Gastrocnemius medialis (tissue), 4 donors: Measurements from ENCODE around the gene SMURF1. TPM values are rescaled to one million over a fixed set of nuclear protein-coding genes. Genes with fewer than 3 reads are reported as not detected.
A peak's percentile ranks its signal among the peaks of the same experiment; 100 is the strongest.

Source experiments
- ATAC-seq, 2 donors: fragments of 150-250 bp; one replicate each; pipeline ENCODE4 v1.9.1; 2016
- DNase-seq, 2 donors: peaks; one replicate each; pipeline ENCODE4 v3.0.0-alpha.2; 2019
- H3K27ac ChIP-seq, 4 donors: fragments of 200-600 bp; sonication (generic); 1 replicate in 1 of 4; 2 replicates in 3 of 4; pipeline ENCODE4 v1.5.1; 2016 to 2018; ENCODE audit warnings: mild to moderate bottlenecking in 2 of 4, moderate library complexity in 1 of 4
- H3K27me3 ChIP-seq, 3 donors: fragments of 200-600 bp; sonication (generic) in 2 of 3; 1 replicate in 1 of 3; 2 replicates in 2 of 3; pipeline versions ENCODE4 v1.5.1 to v1.6.0; 2016 to 2019; ENCODE audit warnings: mild to moderate bottlenecking in 1 of 3, moderate library complexity in 1 of 3
- H3K36me3 ChIP-seq, 2 donors: fragments of 200-600 bp; sonication (generic) in 1 of 2; one replicate each; pipeline ENCODE4 v1.5.1; 2017 to 2018
- H3K4me1 ChIP-seq, 2 donors: fragments of 200-600 bp; sonication (generic) in 1 of 2; one replicate each; pipeline ENCODE4 v1.5.1; 2016 to 2017; ENCODE audit warnings: mild to moderate bottlenecking in 2 of 2
- H3K4me3 ChIP-seq, 4 donors: fragments of 200-600 bp; sonication (generic) in 3 of 4; 1 replicate in 1 of 4; 2 replicates in 3 of 4; pipeline ENCODE4 v1.5.1; 2016 to 2019; ENCODE audit warnings: mild to moderate bottlenecking in 2 of 4
- H3K9me3 ChIP-seq, 3 donors: fragments of 200-600 bp; sonication (generic) in 2 of 3; 1 replicate in 1 of 3; 2 replicates in 2 of 3; pipeline ENCODE4 v1.5.1; 2016 to 2019
- CTCF ChIP-seq, 5 experiments: fragments of 450-650 bp in 3 of 5; fragments of 200-600 bp in 2 of 5; sonication (generic) in 2 of 5; IDR thresholded peaks in 4 of 5; conservative IDR thresholded peaks in 1 of 5; 1 replicate in 4 of 5; 2 replicates in 1 of 5; pipeline ENCODE4 v1.5.1; 2016 to 2019; ENCODE audit warnings: antibody characterized with exemption in 5 of 5, mild to moderate bottlenecking in 3 of 5, moderate library complexity in 3 of 5
- POLR2A ChIP-seq, 2 donors: fragments of 450-650 bp; IDR thresholded peaks; one replicate each; pipeline ENCODE4 v1.6.1; 2017; ENCODE audit warnings: antibody characterized with exemption in 2 of 2, mild to moderate bottlenecking in 2 of 2, moderate library complexity in 2 of 2
- in situ Hi-C, 4 donors: fragments of 200-750 bp; cut with MboI; loops; one replicate each; pipeline versions ENCODE4 v1.15.0 to v1.8.0; 2017; ENCODE audit warnings: low sequenced_read_pairs in 4 of 4
- intact Hi-C: fragments of 100-400 bp; cut with DNase I; formaldehyde crosslinking; loops from one replicate; pipeline ENCODE4 v1.15.1; 2023; ENCODE audit warnings: low total_unique reads
- total RNA-seq, 4 donors: library from RNA; depleted of rRNA; stranded (reverse); fragments of >200 nt; gene quantifications; one replicate each; pipeline versions ENCODE4 v1.1.0 to v1.2.3, GENCODE V29; 2016

Gene SMURF1
- total RNA-seq, 4 donors from 2014 or later: 15.4 to 44.8 (median 18.3) TPM

- intact Hi-C loops: no loop called here
- no peak for DNase-seq
- H3K36me3 ChIP-seq: no peaks in the 10 kb centered on the region
- peak; percentile 72 to 91 for ATAC-seq
- H3K27ac ChIP-seq: peak overlapping the region; percentile 67 to 76 (median 70)
- H3K9me3 ChIP-seq: no peaks in the 10 kb centered on the region
- peak overlapping the region in 1 of 4 donors; percentile 18 for H3K4me3 ChIP-seq
- H3K27me3 ChIP-seq: no peaks in the 10 kb centered on the region
- H3K4me1 ChIP-seq: peaks cover 34 to 52% of the 10 kb centered on the region in 2 donors
- TF ChIP-seq CTCF (IDR thresholded peaks at IDR 0.05 in 4 of 5, conservative IDR thresholded peaks at IDR 0.05 in 1 of 5) (no peak), POLR2A (IDR thresholded peaks at IDR 0.05) (no peak)
- in situ Hi-C loops: no loop called here
Measured at GRCh38 chr7:99096124-99096887, 47.6 kb downstream of the SMURF1 start.

GRCh38 chr7:99095698-99096097 is 48.2 kb downstream of the SMURF1 start:
- H3K9me3 ChIP-seq: no peaks in the 10 kb centered on the region
- no peak for DNase-seq
- TF ChIP-seq CTCF (IDR thresholded peaks at IDR 0.05 in 4 of 5, conservative IDR thresholded peaks at IDR 0.05 in 1 of 5) (no peak), POLR2A (IDR thresholded peaks at IDR 0.05) (no peak)
- in situ Hi-C loops (no loop called here), intact Hi-C loops (no loop called here)
- H3K4me3 ChIP-seq: no peak overlapping the region
- peak overlapping the region; percentile 67 to 76 (median 70) for H3K27ac ChIP-seq
- no peaks in the 10 kb centered on the region for H3K36me3 ChIP-seq
- no peaks in the 10 kb centered on the region for H3K27me3 ChIP-seq
- peak in 1 of 2 donors; percentile 40 for ATAC-seq
- H3K4me1 ChIP-seq: peaks cover 34 to 52% of the 10 kb centered on the region in 2 donors

- in situ Hi-C loops: no loop called here
Measured at GRCh38 chr7:99094401-99094800, 49.5 kb downstream of the SMURF1 start.

GRCh38 chr7:99092064-99092720 is 51.7 kb downstream of the SMURF1 start:
- no peak overlapping the region for H3K27ac ChIP-seq
- H3K27me3 ChIP-seq: no peaks in the 10 kb centered on the region
- peaks cover 34 to 44% of the 10 kb centered on the region in 2 donors for H3K4me1 ChIP-seq
- TF ChIP-seq CTCF (IDR thresholded peaks at IDR 0.05 in 4 of 5, conservative IDR thresholded peaks at IDR 0.05 in 1 of 5) (no peak), POLR2A (IDR thresholded peaks at IDR 0.05) (no peak)
- intact Hi-C loops: no loop called here
- no peak overlapping the region for H3K4me3 ChIP-seq
- ATAC-seq (peak in 1 of 2 donors; percentile 11), DNase-seq (no peak)
- H3K36me3 ChIP-seq: no peaks in the 10 kb centered on the region
- H3K9me3 ChIP-seq: no peaks in the 10 kb centered on the region
- in situ Hi-C loops: no loop called here

More at GRCh38 chr7:99094401-99094800, 49.5 kb downstream of the SMURF1 start:
- Histone ChIP-seq H3K27ac (peak overlapping the region in 1 of 4 donors; percentile 71), H3K4me1 (peaks cover 40 to 48% of the 10 kb centered on the region in 2 donors), H3K27me3 (no peaks in the 10 kb centered on the region), H3K4me3 (no peak overlapping the region), H3K9me3 (no peaks in the 10 kb centered on the region), H3K36me3 (no peaks in the 10 kb centered on the region)
- intact Hi-C loops: no loop called here
- TF ChIP-seq POLR2A (IDR thresholded peaks at IDR 0.05) (no peak), CTCF (IDR thresholded peaks at IDR 0.05 in 4 of 5, conservative IDR thresholded peaks at IDR 0.05 in 1 of 5) (no peak)
- DNase-seq (no peak), ATAC-seq (no peak)
